Ascending aorta (tissue), 2 donors: ENCODE data around the gene TARS1. TPM values are rescaled to one million over a fixed set of nuclear protein-coding genes. Genes with fewer than 3 reads are reported as not detected.

Experiments
- DNase-seq, 2 donors: peaks; one replicate each; pipeline ENCODE4 v3.0.0-alpha.2; 2019; ENCODE audit warnings: low spot score in 2 of 2
- H3K27ac ChIP-seq, 2 donors: fragments of 200-600 bp; sonication (generic); one replicate each; pipeline ENCODE4 v1.5.1; 2016 to 2017; ENCODE audit warnings: mild to moderate bottlenecking in 1 of 2
- H3K27me3 ChIP-seq: fragments of 200-600 bp; sonication (generic); one replicate; pipeline ENCODE4 v1.5.1; 2017
- H3K36me3 ChIP-seq, 2 donors: fragments of 200-600 bp; sonication (generic); one replicate each; pipeline ENCODE4 v1.5.1; 2016
- H3K4me1 ChIP-seq, 2 donors: fragments of 200-600 bp; sonication (generic); one replicate each; pipeline ENCODE4 v1.5.1; 2016 to 2017; ENCODE audit warnings: mild to moderate bottlenecking in 1 of 2
- H3K4me3 ChIP-seq, 2 donors: fragments of 200-600 bp; sonication (generic); one replicate each; pipeline ENCODE4 v1.5.1; 2016 to 2017; ENCODE audit warnings: mild to moderate bottlenecking in 1 of 2
- H3K9me3 ChIP-seq, 2 donors: fragments of 200-600 bp; sonication (generic); one replicate each; pipeline ENCODE4 v1.5.1; 2016
- CTCF ChIP-seq, 3 experiments: fragments of 200-600 bp in 2 of 3; fragments of 450-650 bp in 1 of 3; sonication (generic) in 2 of 3; IDR thresholded peaks; one replicate each; pipeline ENCODE4 v1.5.1; 2016 to 2019; ENCODE audit warnings: antibody characterized with exemption in 3 of 3, mild to moderate bottlenecking in 1 of 3, moderate library complexity in 1 of 3
- intact Hi-C: fragments of 100-400 bp; cut with DNase I; formaldehyde crosslinking; loops from one replicate; pipeline ENCODE4 v1.15.1; 2023
- total RNA-seq: library from RNA; depleted of rRNA; stranded (reverse); fragments of >200 nt; gene quantifications from one replicate; pipeline ENCODE4 v1.1.0, GENCODE V29; 2016

The TARS1 gene
- total RNA-seq: 60.5 TPM

GRCh38 chr5:33440482-33441240 lies at the start of gene TARS1:
TARS1 (plus strand) TSS chr5:33440965; CDS start chr5:33441087, 122 bp downstream.
- peak; percentile 97 to 99 for DNase-seq
- H3K4me1 ChIP-seq: peaks cover 7 to 11% of the 10 kb centered on the region in 2 donors
- no peak for TF ChIP-seq CTCF (IDR thresholded peaks at IDR 0.05)
- H3K9me3 ChIP-seq: no peaks in the 10 kb centered on the region
- peak within 1 kb of the TSS; percentile 78 to 92 for H3K4me3 ChIP-seq
- no peaks in the 10 kb centered on the region for H3K27me3 ChIP-seq
- peaks cover 7 to 8% of the 10 kb centered on the region in 2 donors for H3K36me3 ChIP-seq
- H3K27ac ChIP-seq: peak within 1 kb of the TSS; percentile 91 to 93
- intact Hi-C loops: loop anchor here (2.0 to 5.0 kb wide), 7 partner anchors 98 to 1488 kb away; partner anchors contain the start of genes ADAMTS12, AMACR, DNAJC21 and MTMR12

GRCh38 chr5:33398501-33398900 lies 42.3 kb upstream of the TARS1 start:
- H3K4me1 ChIP-seq: peaks cover 0 to 6% of the 10 kb centered on the region in 2 donors
- no peaks in the 10 kb centered on the region for H3K27me3 ChIP-seq
- H3K4me3 ChIP-seq: no peak overlapping the region
- no peak for TF ChIP-seq CTCF (IDR thresholded peaks at IDR 0.05)
- H3K27ac ChIP-seq: no peak overlapping the region
- no peaks in the 10 kb centered on the region for H3K9me3 ChIP-seq
- no peak for DNase-seq
- intact Hi-C loops: no loop called here
- no peaks in the 10 kb centered on the region for H3K36me3 ChIP-seq

GRCh38 chr5:33400675-33401074 lies 40.1 kb upstream of the TARS1 start:
- Histone ChIP-seq H3K4me3 (no peak overlapping the region), H3K36me3 (no peaks in the 10 kb centered on the region), H3K27ac (no peak overlapping the region), H3K4me1 (peaks cover 0 to 6% of the 10 kb centered on the region in 2 donors), H3K27me3 (no peaks in the 10 kb centered on the region), H3K9me3 (no peaks in the 10 kb centered on the region)
- TF ChIP-seq CTCF (IDR thresholded peaks at IDR 0.05): no peak
- intact Hi-C loops: no loop called here
- DNase-seq: no peak

GRCh38 chr5:33401482-33402390 lies 39.0 kb upstream of the TARS1 start:
- intact Hi-C loops: no loop called here
- TF ChIP-seq CTCF (IDR thresholded peaks at IDR 0.05): no peak
- DNase-seq: no peak
- Histone ChIP-seq H3K9me3 (no peaks in the 10 kb centered on the region), H3K27me3 (no peaks in the 10 kb centered on the region), H3K4me3 (no peak overlapping the region), H3K4me1 (peaks cover 0 to 6% of the 10 kb centered on the region in 2 donors), H3K36me3 (no peaks in the 10 kb centered on the region), H3K27ac (peak overlapping the region in 1 of 2 donors; percentile 7)

GRCh38 chr5:33403187-33403586 lies 37.6 kb upstream of the TARS1 start:
- H3K4me1 ChIP-seq: peaks cover 0 to 6% of the 10 kb centered on the region in 2 donors
- H3K9me3 ChIP-seq: no peaks in the 10 kb centered on the region
- H3K27ac ChIP-seq: no peak overlapping the region
- TF ChIP-seq CTCF (IDR thresholded peaks at IDR 0.05): no peak
- intact Hi-C loops: no loop called here
- H3K4me3 ChIP-seq: no peak overlapping the region
- no peaks in the 10 kb centered on the region for H3K36me3 ChIP-seq
- no peaks in the 10 kb centered on the region for H3K27me3 ChIP-seq
- DNase-seq: no peak
